Effector memory CD4-positive, alpha-beta T cell (primary cell): ENCODE data around the gene NUBP1.
"Not testable (repeated sequence)": the region's sequence is repeated elsewhere in the genome, so short reads cannot be mapped to it uniquely, and the experiment has no call there.

Source experiments
- DNase-seq, 3 donors: peaks; one replicate each; pipeline ENCODE4 v3.0.0-alpha.2; 2020
- H3K27ac ChIP-seq: 2 replicates; pipeline ENCODE4 v1.7.0; 2013; ENCODE audit warnings: mild to moderate bottlenecking, low read length, moderate library complexity; ENCODE audit not compliant: insufficient read depth, poor library complexity, severe bottlenecking
- H3K27me3 ChIP-seq: replicated peaks from 2 replicates; pipeline ENCODE4 v1.7.0; 2013; ENCODE audit warnings: mild to moderate bottlenecking, low read length; ENCODE audit not compliant: insufficient read depth, control insufficient read depth, poor library complexity, severe bottlenecking
- H3K36me3 ChIP-seq: 2 replicates; pipeline ENCODE4 v1.7.0; 2013; ENCODE audit warnings: mild to moderate bottlenecking, low read length, moderate library complexity; ENCODE audit not compliant: control insufficient read depth, insufficient read depth
- H3K4me1 ChIP-seq: 2 replicates; pipeline ENCODE4 v1.7.0; 2013; ENCODE audit warnings: low read length, mild to moderate bottlenecking; ENCODE audit not compliant: control insufficient read depth, insufficient read depth, poor library complexity, severe bottlenecking
- H3K4me3 ChIP-seq: 2 replicates; pipeline ENCODE4 v1.7.0; 2013; ENCODE audit warnings: low read length, low read depth, mild to moderate bottlenecking; ENCODE audit not compliant: insufficient read depth, poor library complexity, severe bottlenecking
- H3K9me3 ChIP-seq: 2 replicates; pipeline ENCODE4 v1.7.0; 2013; ENCODE audit warnings: mild to moderate bottlenecking, low read length, moderate library complexity; ENCODE audit not compliant: control insufficient read depth

NUBP1 gene

DNA sequence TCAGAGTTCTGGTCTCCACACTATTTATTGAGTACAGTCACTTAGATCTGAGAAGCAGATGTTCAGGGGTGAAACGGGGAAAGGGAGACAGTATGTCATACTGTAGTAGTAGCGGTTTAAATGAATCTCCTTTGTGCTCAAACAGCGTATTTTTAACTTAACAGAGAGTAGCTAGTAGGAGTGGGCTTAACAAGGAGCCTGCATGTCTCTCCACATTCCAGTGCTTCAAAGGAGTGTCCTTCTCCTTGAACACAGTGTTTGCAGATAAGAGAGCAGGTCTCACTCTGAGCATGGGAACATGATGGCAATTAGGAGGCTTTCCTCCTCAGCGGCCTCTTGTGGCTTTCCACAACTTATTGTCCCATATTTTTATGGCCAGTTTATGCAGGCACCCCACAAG is 45.0 kb downstream of the NUBP1 start:
- H3K9me3 ChIP-seq, H3K36me3 ChIP-seq, H3K4me1 ChIP-seq, H3K4me3 ChIP-seq, DNase-seq, H3K27me3 ChIP-seq, H3K27ac ChIP-seq: not testable (repeated sequence)

- DNase-seq, result no peak
- Histone ChIP-seq H3K27me3 (no peaks in the 10 kb centered on the region), H3K9me3 (no peaks in the 10 kb centered on the region), H3K4me1 (no peaks in the 10 kb centered on the region), H3K36me3 (no peaks in the 10 kb centered on the region), H3K4me3 (no peak overlapping the region), H3K27ac (no peak overlapping the region)
Observed at GRCh38 chr16:10791048-10791447, 47.4 kb downstream of the NUBP1 start.

- H3K4me3 ChIP-seq, result no peak overlapping the region
- H3K27me3 ChIP-seq, result no peaks in the 10 kb centered on the region
- no peaks in the 10 kb centered on the region for H3K9me3 ChIP-seq
- no peak overlapping the region for H3K27ac ChIP-seq
- no peaks in the 10 kb centered on the region for H3K36me3 ChIP-seq
- no peak for DNase-seq
- H3K4me1 ChIP-seq, result no peaks in the 10 kb centered on the region
Observed at GRCh38 chr16:10799736-10800135, 56.1 kb downstream of the NUBP1 start.

- Histone ChIP-seq H3K27ac (no peak overlapping the region), H3K9me3 (no peaks in the 10 kb centered on the region), H3K27me3 (no peaks in the 10 kb centered on the region), H3K4me3 (no peak overlapping the region), H3K4me1 (no peaks in the 10 kb centered on the region), H3K36me3 (no peaks in the 10 kb centered on the region)
- no peak for DNase-seq
Observed at GRCh38 chr16:10805334-10805733, 61.7 kb downstream of the NUBP1 start.

DNA sequence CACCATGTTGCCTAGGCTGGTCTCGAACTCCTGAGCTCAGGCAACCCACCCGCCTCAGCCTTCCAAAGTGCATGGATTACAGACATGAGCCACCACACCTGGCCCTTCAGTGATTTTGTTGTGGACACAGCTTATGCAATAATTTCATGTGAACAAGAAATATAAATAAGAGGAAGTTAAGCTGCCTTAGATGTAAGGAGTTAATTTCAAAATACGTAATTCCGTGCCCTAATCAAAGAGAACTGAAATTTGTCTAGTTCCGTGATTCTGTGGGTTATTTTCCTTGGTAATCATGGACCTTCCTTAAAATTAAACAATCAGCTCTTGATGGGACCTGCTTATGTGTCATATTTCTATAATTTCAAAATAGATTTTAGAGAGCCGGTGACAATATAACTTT is 63.1 kb downstream of the NUBP1 start:
- Histone ChIP-seq H3K36me3 (no peaks in the 10 kb centered on the region), H3K4me1 (no peaks in the 10 kb centered on the region), H3K27me3 (no peaks in the 10 kb centered on the region), H3K9me3 (no peaks in the 10 kb centered on the region), H3K27ac (no peak overlapping the region), H3K4me3 (no peak overlapping the region)
- no peak for DNase-seq

- Histone ChIP-seq H3K27me3 (no peaks in the 10 kb centered on the region), H3K27ac (no peak overlapping the region), H3K4me3 (no peak overlapping the region), H3K4me1 (no peaks in the 10 kb centered on the region), H3K36me3 (no peaks in the 10 kb centered on the region), H3K9me3 (no peaks in the 10 kb centered on the region)
- no peak for DNase-seq
Observed at GRCh38 chr16:10808218-10808617, 64.6 kb downstream of the NUBP1 start.

DNA sequence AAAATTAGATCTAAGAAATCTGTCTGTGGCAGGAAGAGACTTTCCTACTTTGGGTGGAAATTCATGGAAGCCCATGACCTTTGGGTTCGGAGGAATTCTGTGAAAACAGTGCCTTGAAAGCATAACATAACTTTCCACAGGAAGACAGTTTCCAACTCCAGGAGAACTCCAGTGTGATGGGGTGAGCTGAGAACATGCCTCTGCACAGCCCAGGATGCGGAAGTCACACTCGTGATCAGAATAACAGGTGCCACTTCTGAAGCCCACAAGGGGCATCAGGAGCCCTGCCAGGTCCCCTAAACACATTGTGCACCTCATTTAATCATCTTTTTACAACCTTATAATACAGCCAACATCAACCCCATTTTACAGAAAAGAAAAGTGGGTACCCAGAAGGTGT is 65.2 kb downstream of the NUBP1 start:
- no peaks in the 10 kb centered on the region for H3K4me1 ChIP-seq
- no peaks in the 10 kb centered on the region for H3K27me3 ChIP-seq
- H3K36me3 ChIP-seq, result no peaks in the 10 kb centered on the region
- no peak overlapping the region for H3K4me3 ChIP-seq
- no peak for DNase-seq
- H3K9me3 ChIP-seq, result no peaks in the 10 kb centered on the region
- no peak overlapping the region for H3K27ac ChIP-seq

DNA sequence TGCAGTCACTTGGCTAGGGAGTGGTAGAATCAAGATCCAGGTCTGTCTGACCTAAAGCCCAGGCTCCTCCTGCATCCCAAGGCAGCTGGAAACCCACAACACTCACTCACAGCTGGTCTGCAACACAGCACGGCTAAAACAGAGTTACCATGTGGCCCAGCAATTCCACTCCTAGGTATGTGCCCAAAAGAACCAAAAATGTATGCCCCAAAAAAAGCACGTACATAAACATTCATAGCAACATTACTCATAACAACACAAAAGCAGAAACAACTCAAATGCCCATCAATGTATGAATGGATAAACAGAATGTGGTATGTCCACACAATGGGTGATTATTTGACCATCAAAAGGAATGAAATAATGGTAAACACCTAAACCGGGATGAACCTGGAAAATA is 66.1 kb downstream of the NUBP1 start:
- no peaks in the 10 kb centered on the region for H3K36me3 ChIP-seq
- no peaks in the 10 kb centered on the region for H3K4me1 ChIP-seq
- H3K27me3 ChIP-seq, result no peaks in the 10 kb centered on the region
- H3K9me3 ChIP-seq, result no peaks in the 10 kb centered on the region
- no peak for DNase-seq
- H3K4me3 ChIP-seq, result no peak overlapping the region
- no peak overlapping the region for H3K27ac ChIP-seq

DNA sequence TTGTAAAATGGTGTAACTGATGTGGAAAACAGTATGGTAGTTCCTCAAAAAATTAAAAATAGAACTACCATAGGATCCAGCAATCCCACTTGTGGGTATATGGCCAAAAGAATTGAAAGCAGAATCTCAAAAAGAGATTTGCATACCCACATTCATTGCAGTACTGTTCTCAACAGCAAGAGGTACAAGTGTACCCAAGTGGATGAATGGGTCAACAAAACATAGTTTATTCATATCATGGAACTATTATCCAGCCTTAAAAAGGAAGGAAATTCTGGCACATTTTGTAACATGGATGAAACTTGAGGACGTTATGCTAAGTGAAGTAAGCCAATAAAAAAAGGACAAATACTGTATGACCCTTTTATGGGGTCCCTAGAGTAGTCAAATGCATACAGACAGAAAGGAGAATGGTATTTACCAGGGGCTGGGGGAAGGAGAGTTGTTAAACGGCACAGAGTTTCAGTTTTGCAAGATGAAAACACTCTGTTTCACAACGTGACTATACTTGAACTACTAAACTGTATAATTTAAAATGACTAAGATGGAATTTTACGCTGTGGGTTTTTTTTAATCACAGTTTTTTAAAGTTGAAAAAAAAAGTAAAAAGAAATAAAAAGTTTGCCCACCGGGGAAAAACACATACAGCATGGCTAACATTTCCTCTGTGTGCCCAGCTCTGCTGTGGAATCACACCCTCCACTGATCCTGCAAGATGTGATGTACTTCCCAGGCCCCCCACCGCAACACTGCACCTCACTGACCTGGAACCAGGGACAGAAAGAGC is 68.9 kb downstream of the NUBP1 start:
- no peak overlapping the region for H3K27ac ChIP-seq
- no peak for DNase-seq

GRCh38 chr16:10813099-10813455 is 69.4 kb downstream of the NUBP1 start:
- H3K36me3 ChIP-seq, result no peaks in the 10 kb centered on the region
- no peak overlapping the region for H3K27ac ChIP-seq
- DNase-seq, result no peak
- no peaks in the 10 kb centered on the region for H3K27me3 ChIP-seq
- no peak overlapping the region for H3K4me3 ChIP-seq
- no peaks in the 10 kb centered on the region for H3K4me1 ChIP-seq
- no peaks in the 10 kb centered on the region for H3K9me3 ChIP-seq

More for the DNA sequence above, 68.9 kb downstream of the NUBP1 start:
- H3K27me3 ChIP-seq, result no peaks in the 10 kb centered on the region
- H3K9me3 ChIP-seq, result no peaks in the 10 kb centered on the region
- no peak overlapping the region for H3K4me3 ChIP-seq
- H3K4me1 ChIP-seq, result no peaks in the 10 kb centered on the region
- H3K36me3 ChIP-seq, result no peaks in the 10 kb centered on the region
